CD4-positive, alpha-beta T cell treated with Interleukin-4 for 1 hour (primary cell): ENCODE data around the gene CFAP410.
A peak's percentile ranks its signal among the peaks of the same experiment; 100 is the strongest.
"Not testable (repeated sequence)": the region's sequence is repeated elsewhere in the genome, so short reads cannot be mapped to it uniquely, and the experiment has no call there.

Source experiments
- DNase-seq, 2 donors: peaks; one replicate each; pipeline ENCODE4 v3.0.0-alpha.2; 2020 to 2022

The CFAP410 gene

DNA sequence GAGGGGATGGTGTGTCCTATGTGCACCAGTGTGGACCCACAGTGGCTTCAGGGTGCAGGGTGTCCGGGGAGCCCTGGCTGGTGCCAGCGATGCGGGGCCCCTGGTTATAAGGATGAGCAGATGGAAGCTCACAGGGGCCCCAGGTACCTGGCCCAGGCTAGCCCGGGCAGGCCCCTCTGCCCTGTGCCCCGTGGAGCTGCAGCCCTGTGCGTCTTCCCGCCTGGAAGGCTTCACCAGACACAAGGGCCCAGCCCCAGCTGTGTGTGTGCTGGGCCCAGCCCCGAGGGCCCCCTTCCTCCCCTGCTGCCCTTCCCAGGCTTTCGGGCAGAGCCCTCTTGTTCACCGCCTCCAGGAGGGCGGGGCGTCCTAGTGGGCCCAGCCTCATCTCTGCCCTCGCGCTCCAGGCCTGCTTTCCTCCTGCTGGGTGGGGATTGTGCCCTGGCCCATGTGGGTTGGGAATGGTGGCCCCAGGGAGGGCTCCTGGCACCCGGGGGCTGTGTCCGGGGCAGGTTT lies 23.4 kb downstream of the CFAP410 start:
- no peak for DNase-seq

DNA sequence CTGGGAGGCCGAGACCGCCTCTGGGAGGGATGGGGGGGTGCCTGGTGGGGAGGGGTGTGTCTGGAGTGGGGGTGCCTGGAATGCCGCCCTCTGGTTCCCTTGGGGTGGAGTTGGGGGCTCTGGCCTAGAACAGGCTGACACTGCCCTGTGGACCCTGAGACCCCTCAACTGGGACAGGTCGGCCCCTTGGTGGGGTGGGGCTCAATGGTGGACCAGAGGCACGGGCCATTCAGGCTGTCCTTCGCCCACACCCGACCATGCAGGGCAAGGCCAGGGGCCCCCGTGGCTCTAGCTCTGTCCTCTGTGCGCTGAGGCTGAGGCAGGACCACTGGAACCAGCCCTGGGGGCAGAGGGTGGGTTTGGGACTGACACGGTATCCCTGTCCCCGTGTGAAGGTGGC lies 24.6 kb downstream of the CFAP410 start:
- no peak for DNase-seq

DNA sequence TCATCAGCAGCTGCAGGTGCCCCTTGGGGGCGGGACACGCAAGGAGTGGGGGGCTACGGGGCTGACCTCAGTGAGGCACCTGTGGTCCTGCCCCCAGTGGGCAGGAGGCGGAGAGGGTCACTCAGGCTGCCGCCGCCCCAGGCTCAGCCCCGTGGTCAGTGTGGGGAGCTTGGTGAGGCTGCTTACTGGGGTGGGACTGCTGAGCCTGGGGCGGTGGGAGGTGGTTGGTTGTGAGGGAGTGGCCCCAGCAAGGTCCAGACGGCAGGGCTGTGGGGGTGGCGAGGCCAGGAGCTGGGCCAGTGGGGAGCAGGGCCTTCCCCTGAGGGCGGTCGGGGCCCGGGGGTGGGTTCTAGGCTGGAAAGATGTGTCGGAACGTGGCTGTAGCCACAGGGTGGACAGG lies 25.1 kb downstream of the CFAP410 start:
- DNase-seq, result no peak

DNA sequence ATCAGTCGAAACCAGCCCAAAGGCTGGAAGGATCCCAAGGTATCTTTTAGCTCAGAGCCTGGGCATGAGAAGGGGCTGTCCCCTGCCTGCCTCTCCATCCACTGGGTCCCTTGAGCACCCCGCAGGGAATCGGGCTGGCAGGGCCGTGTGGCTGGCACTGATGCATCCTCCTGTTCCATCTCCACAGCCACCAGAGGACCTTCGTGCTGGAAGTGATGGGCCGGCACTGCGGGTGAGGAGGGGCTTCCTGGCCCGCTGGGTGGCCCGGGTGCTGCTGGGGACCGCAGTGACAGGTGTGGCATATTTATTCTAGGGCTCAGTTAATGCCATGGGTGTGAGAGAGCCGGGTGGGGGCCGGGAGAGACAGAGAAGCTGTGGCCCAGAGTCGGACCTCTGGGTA lies 25.7 kb downstream of the CFAP410 start:
- no peak for DNase-seq

DNA sequence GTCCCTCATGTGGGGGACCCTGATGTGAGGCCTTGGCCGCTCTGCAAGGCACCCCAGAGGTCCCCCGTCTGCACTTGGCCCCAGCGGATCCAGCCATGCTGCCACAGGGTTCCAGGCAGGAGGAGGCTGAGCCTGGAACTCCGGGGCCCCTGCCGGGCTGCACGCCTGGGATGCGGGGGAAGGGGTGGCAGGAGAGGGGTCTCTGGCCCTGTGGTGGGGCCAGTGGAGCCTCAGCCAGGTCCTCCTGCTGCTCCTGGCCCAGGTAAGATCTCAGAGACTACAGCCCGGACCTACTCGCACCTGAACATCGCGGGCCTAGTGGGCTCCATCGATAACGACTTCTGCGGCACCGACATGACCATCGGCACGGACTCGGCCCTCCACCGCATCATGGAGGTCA lies 26.5 kb downstream of the CFAP410 start:
- no peak for DNase-seq

DNA sequence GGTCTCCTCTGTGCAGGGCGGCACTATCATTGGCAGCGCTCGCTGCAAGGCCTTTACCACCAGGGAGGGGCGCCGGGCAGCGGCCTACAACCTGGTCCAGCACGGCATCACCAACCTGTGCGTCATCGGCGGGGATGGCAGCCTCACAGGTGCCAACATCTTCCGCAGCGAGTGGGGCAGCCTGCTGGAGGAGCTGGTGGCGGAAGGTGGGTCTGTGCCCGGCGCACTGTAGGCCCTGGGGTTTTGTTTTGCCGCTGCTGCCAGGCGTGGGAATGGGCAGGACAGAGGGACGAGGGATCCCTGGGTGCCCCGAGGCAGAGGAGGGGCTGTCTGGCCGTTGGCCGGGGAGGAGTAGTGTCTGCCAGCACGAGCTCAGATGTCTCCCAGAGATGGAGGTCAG lies 27.1 kb downstream of the CFAP410 start:
- DNase-seq, result no peak

DNA sequence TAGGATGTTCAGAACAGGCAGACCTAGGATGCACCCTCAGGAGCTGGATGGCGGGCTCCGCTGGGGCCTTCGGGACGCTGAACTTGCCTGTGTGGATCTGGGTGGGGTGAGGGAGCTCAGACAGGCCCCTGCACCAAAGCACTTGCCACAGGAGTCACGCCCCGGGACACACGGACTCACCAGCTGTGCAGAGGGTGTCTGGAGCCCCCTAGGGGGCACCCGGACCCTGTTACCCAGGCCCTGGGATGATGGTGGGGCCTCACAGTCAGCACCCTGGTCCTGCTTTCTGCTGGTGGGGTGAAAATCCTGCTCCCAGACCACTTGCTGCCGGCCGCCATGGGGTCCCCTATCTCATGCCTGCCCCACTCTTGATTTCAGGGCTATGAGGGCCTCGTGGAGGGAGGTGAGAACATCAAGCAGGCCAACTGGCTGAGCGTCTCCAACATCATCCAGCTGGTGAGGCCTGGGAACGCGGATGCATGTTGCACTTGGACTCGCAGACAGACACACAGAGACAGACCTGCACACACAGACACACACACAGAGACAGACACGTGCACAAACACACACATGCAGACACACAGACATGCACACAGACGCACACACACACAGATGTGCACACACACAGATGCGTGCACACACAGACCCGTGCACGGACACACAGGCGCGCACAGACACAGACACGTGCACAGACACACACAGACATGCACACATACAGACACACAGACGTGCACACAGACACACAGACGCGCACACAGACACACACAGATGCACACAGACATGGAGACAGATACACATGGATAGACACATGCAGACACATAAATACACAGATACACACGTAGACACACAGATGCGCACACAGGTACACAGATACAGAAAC lies 28.3 kb downstream of the CFAP410 start:
- no peak for DNase-seq

DNA sequence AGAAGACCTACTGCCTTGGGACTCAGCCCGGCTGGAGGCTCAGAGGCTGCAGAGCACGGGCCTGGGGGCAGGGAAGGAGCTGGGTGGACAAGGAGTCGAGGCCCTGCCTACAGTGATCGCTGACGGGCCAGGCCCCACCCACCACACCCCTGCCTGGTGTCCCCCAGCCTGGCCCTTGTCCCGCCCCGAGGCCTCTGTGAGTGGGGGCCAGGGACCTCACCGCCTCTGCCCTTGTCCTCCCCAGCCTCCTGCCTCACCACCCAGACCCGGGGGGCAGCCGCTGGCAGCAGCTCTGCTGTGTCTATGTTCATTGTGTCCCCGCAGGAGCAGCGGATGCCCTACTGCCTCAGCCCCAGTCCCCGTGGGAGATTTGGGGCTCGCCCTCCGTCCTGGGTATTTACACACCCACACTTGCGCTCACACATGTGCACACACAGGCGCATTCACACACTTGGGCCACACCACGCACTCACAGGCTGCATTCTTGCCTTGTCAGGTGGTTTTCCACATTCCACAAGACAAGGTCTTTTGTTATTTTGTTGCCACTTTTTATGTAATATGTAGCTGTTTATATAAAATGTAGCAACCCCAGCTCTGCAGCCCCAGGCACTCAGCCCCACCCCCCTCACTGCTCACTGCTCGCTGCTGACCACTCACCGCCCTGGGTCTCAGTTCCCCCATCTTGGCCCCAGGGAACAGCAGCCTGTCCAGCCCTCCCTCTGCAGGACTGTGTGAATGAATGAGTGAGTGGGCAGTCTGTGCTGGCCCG lies 32.1 kb downstream of the CFAP410 start:
- DNase-seq, result no peak

DNA sequence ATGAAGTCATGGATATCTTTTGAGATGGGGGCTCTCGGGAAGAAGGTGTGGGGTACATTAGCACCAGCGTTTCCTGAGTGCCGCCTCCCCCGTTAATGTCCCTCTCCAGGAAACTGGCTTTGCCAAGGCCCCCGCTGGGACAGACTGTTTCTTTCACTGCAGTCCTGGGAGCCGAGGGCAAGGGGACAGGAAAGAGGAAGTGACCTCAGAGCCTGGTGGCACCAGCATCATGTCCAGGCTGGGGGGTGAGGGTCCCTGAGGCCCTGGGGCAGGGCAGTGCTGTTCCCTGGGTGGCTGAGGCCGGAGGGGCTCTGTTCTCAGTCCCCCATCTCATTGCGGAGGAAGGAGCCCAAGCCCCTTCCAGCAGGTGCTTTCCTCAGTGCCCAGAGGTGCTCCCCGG lies 33.5 kb downstream of the CFAP410 start:
- no peak for DNase-seq

DNA sequence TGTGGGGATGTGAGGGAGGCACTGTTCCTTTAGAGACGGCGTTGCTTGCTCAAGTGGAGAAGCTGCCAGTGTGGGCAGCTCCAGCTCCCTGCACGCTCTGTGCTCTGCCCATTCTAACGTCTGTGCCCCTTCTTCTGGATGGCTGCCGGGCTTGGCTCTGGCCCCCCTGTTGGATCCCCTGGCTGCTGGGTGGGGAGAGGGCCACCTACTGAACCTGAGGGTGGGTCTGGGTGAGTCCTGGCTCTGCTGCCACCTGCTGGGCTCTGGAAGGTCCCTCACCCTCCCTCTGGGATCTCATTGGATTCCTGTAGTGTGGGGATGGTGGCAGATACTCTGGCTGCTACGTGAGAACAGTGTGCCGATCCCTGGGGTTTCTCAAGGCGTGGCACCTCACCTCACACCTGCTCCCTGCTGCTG lies 34.3 kb downstream of the CFAP410 start:
- DNase-seq, result peak; percentile 36 to 42

DNA sequence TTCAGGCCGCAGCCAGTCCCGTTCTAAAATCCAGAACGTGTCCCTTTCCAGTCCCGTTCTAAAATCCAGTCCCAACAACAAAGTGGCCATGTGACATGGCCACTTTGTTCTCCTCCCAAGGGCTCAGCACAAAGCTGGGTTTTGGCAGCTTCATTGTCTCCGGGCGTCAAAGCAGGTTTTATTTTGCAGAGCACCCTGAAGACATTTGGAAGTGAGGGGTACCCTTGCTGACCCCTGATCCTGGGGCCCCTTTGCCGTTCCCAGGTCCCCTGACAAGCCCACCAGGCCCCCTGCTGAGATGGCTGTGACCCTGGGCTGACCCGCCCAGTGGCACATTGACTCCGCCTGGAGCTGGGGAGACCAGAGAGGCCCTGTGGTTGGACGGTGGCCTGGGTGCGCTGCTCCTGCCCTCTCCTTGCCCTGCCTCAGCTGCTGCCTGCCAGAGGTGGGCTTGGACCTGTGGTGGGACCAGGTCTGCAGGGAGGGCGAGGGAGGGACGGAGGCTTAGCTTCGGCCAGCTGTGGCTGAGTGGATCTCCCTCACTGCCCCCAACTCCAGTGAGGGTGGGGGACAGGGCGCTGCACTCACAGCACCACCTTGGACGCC lies 35.1 kb downstream of the CFAP410 start:
- DNase-seq, result no peak

DNA sequence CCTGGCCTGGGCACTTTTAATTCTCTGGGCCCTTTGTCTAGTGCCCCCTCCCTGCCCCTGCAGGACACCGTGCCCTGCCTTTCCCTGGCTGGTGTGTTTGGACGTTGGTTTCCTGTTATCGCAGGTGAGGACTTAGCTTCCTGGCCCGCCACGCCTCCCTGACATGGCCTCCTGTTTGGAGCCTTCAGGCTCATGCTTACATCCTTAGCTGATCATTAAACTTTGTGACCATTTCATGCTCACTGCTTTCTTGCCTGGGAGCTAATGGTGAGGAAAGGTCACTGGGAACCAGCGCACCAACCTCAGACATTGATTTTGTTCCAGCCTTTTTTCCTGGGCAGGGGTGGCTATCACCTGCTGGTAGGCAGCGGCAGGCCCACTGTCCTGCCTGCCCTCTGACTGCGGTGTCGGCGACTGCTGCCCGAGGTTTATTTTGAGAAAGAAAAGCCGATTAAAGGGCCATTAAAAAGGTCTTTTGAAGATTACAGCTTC lies 35.7 kb downstream of the CFAP410 start:
- no peak for DNase-seq

DNA sequence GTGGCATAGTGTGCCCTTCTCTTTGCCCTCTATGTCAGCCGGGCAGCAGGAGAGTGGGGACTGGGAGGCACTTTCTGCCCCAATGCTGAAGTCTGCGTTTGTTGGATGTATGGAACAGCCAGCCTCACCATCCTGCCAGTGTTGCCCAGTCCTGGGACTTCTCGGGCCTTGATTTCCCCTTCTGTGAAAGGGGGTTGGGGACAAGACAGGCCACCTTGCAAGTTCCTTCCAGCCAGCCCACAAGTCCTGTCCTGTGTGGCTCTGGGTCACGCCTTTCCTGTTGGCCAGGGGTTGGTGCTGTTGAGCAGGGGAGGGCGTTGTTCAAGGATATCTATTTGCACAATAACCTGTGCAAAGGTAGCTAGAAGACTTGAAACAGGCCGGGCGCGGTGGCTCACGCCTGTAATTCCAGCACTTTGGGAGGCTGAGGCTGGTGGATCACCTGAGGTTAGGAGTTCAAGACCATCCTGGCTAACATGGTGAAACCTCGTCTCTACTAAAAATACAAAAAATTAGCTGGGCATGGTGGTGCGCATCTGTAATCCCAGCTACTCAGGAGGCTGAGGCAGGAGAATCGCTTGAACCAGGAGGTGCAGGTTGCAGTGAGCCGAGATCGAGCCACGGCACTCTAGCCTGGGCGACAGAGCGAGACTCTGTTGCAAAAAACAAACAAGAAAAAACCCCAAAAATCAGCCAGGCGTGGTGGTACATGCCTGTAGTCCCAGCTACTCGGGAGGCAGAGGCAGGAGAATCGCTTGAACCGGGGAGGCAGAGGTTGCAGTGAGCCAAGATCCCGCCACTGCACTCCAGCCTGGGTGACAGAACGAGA lies 36.4 kb downstream of the CFAP410 start:
- DNase-seq, result not testable (repeated sequence)

DNA sequence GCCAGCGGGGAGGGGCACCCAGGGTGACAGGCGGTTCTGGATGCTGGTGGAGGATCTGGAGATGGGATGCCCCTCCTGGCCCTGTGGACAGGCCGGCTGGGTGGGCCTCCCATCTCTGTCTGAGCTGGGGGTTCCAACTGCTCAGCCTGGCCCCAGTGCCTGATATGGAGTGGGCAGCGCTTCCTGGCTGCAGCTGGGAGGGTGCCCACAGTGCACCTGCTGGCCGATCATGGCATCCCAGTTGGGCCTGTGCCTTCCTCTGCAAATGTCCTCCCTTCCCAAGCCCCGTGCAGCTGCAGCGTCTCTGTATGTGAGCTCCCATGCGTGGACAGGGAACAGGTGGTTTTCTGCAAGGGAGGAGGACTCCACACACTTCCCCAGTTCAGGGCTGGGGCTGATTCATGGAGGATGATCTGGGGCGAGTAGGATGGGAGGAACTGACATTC lies 37.2 kb downstream of the CFAP410 start:
- no peak for DNase-seq

DNA sequence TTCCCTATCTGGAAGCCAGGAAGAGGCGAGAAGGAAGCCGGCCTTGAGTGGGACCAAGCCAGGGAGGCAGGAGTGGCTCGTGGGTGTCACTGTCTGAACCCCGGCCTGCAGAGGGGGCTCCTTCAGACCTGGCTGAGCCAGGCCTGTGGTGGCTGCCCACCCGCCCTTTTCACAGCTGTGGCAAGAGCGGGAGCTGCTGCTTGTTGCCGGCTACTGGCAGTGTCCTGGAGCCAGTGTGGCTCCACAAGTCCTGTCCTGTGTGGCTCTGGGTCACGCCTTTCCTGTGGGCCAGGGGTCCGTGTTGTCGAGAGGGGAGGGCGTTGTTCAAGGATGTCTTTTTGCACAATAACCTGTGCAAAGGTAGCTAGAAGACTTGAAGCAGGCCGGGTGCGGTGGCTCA lies 38.0 kb downstream of the CFAP410 start:
- DNase-seq, result no peak

DNA sequence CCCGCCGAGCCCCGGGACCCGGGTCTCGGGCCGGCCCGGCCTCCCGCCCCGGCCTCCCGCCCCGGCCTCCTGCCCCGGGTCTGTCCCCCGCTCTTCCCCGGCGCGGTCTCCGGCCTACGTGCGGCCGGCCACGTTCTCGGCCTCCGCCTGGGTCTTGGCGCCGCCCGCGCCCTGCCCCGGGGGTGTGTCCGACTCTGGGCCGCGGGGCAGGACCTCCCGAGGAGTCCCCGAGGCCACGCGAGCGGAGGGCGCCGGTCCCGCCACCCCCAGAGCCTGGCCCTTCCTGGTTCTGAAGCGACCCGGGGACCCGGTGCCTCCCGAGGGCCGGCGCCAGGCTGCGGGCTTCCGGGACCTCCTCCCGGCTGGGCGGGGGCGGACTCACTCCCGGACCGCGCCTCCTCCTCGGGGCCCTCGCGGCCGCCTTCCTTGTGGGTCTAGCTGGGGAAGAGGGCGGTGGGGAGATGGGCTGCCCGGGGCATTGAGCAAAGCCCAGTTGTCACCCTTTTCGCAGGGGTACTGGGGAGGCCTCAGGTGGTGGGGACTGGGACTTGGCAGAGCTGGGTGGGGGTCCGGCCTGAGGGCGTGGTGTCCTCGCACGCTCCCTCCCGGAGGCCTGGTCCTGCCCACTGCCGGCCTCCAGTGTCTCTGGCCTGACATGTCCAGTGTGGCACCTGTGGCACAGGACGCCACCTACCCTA lies 38.8 kb downstream of the CFAP410 start:
- DNase-seq, result peak; percentile 51 to 61

DNA sequence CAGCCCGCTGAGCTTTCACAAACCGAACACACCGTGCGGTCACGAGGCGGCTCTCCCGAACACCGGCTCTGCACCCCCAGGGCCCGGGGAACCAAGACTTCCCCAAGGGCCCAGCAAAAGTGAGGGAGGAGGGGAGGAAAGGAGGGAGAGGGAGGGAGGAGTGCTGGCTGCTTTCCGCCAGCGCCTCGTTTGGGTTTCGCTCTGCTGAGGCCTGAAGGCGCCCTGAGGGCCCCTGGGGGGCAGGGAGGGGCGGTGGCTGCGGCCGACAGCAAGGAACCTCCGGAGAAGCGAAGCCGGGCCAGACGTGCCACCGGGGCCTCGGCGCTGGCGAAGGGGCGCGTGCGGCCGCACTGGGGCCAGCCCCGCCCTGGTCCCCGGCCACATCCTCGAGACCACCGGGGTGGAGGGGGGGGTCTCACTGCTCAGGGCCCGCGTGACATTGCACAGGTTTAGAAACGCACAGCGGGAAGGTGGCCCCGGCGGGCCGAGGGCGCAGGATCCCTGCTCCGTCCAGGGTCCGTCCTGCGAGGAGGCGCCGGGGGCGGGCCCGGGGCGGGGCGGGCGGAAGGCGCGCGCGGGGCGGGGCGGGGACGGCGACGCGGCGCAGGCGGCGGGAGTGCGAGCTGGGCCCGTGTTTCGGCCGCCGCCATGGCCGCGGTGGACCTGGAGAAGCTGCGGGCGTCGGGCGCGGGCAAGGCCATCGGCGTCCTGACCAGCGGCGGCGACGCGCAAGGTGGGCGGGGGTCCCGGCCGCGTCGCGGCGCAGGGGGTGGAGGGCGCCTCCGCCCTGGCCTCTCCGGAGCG lies 39.5 kb downstream of the CFAP410 start, which contains the start of gene PFKL:
TSS of gene PFKL (plus strand) at position 596 of the 804 bp plus-strand sequence. CDS start at position 649, 53 bp downstream.
- DNase-seq, result peak; percentile 52 to 63

DNA sequence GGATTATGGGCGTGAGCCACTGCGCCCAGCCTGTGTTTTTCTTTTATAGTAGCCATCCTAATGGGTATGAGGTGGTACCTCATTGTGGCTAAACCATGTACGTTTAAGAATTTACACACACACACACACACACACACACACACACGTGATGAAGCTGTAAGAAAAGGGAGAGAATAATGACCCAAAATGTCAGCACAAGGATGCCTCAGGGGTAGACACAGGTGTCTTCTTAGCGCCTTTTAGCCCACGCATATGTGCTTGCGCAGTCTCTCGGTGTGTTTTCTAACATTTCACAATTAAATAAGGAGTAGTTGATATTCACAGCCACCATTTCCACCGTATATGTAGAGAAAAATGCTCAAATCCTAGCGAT lies 40.1 kb downstream of the CFAP410 start:
- peak in 1 of 2 donors; percentile 47 for DNase-seq

DNA sequence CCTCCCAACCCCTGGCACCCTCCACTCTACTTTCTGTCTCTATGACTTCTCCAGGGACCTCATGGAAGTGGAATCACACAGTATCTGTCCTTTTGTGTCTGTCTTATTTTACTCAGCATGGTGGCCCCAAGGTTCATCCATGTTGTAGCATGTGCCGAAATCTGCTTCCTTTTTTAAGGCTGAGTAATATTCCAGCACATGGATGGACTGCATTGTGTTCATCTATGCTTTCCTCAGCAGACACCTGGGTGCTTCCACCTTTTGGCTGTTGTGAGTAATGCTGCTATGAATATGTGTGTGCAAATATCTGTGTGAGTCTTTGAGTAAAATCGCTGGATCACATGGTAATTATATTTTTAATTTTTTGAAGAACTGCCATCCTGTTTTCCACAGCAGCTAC lies 40.9 kb downstream of the CFAP410 start:
- DNase-seq, result peak in 1 of 2 donors; percentile 33

DNA sequence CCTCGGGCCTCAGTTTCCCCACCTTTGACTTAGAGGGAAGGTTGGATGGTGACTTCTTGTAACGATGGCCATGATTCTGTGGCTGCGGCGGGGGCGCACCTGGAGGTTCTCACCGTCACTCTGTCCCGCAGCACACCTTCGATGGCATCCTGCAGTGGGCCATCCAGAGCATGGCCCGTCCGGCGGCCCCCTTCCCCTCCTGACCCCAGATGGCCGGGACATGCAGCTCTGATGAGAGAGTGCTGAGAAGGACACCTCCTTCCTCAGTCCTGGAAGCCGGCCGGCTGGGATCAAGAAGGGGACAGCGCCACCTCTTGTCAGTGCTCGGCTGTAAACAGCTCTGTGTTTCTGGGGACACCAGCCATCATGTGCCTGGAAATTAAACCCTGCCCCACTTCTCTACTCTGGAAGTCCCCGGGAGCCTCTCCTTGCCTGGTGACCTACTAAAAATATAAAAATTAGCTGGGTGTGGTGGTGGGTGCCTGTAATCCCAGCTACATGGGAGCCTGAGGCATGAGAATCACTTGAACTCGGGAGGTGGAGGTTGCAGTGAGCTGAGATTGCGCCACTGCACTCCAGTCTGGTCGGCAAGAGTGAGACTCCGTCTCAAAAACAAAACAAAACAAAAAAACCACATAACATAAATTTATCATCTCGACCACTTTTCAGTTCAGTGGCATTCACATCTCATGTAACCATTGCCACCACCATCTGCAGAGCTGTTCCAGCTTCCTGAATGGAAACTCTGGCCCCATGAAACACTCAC lies 41.5 kb downstream of the CFAP410 start:
- peak; percentile 81 to 83 for DNase-seq
